HepG2 (cell line): ENCODE data around the gene PERP. TPM values are rescaled to one million over a fixed set of nuclear protein-coding genes. Genes with fewer than 3 reads are reported as not detected.
A peak's percentile ranks its signal among the peaks of the same experiment; 100 is the strongest.

Experiments used
- ARNT2 ChIP-seq: sonication (generic); formaldehyde crosslinking; IDR thresholded peaks from 2 replicates; pipeline ENCODE4 v1.8.0; 2022; ENCODE audit warnings: mild to moderate bottlenecking, low read depth, missing genetic modification reagents, moderate library complexity
- BHLHE40 ChIP-seq: IDR thresholded peaks from 2 replicates; pipeline ENCODE4 v1.6.1; 2011; ENCODE audit warnings: low read length, improper control_type of control experiment
- BRCA1 ChIP-seq: sonication (generic); formaldehyde crosslinking; IDR thresholded peaks from 2 replicates; pipeline ENCODE4 v1.4.0; 2020; ENCODE audit warnings: missing genetic modification reagents
- CREB1 ChIP-seq, 2 experiments: fragments of 450-650 bp in 1 of 2; IDR thresholded peaks; 2 replicates each; pipeline ENCODE4 v1.6.1; 2016 to 2017; ENCODE audit warnings: control low read depth in 1 of 2, mild to moderate bottlenecking in 1 of 2, missing compliant biosample characterization in 1 of 2, missing genetic modification characterization in 1 of 2
- DNMT3B ChIP-seq: conservative IDR thresholded peaks from 2 replicates; pipeline ENCODE4 v1.6.1; 2016; ENCODE audit warnings: missing biosample characterization, control low read depth
- KAT8 ChIP-seq: IDR thresholded peaks from 2 replicates; pipeline ENCODE4 v1.6.1; 2016; ENCODE audit warnings: missing genetic modification reagents, missing compliant biosample characterization
- MTF1 ChIP-seq: sonication (generic); formaldehyde crosslinking; IDR thresholded peaks from 2 replicates; pipeline ENCODE4 v1.5.0; 2020; ENCODE audit warnings: missing genetic modification reagents
- NR2F2 ChIP-seq: IDR thresholded peaks from 2 replicates; pipeline ENCODE4 v1.6.1; 2012; ENCODE audit warnings: low read depth, inconsistent platforms, borderline replicate concordance
- PCBP2 ChIP-seq: fragments of 200-400 bp; formaldehyde crosslinking; optimal IDR thresholded peaks from 2 replicates; pipeline ENCODE3; 2018; ENCODE audit warnings: low read length, low read depth; ENCODE audit not compliant: poor library complexity, severe bottlenecking
- REL ChIP-seq: sonication (generic); formaldehyde crosslinking; conservative IDR thresholded peaks from 2 replicates; pipeline ENCODE4 v1.8.0; 2022; ENCODE audit warnings: mild to moderate bottlenecking, missing genetic modification reagents, moderate library complexity
- RFXANK ChIP-seq: IDR thresholded peaks from 2 replicates; pipeline ENCODE4 v1.6.1; 2016
- SP1 ChIP-seq, 2 experiments: fragments of 450-650 bp in 1 of 2; sonication (generic) in 1 of 2; formaldehyde crosslinking in 1 of 2; IDR thresholded peaks; 2 replicates each; pipeline versions ENCODE4 v1.4.0 to v1.6.1; 2016 to 2020; ENCODE audit warnings: missing genetic modification reagents in 1 of 2
- ZFP62 ChIP-seq: sonication (generic); formaldehyde crosslinking; IDR thresholded peaks from 2 replicates; pipeline ENCODE4 v1.4.0; 2020; ENCODE audit warnings: missing genetic modification reagents
- ZKSCAN5 ChIP-seq: sonication (generic); formaldehyde crosslinking; IDR thresholded peaks from 2 replicates; pipeline ENCODE4 v1.5.1; 2020; ENCODE audit warnings: mild to moderate bottlenecking, missing genetic modification reagents
- ZMAT3 ChIP-seq: sonication (generic); formaldehyde crosslinking; conservative IDR thresholded peaks from 2 replicates; pipeline ENCODE4 v1.7.0; 2021; ENCODE audit warnings: missing genetic modification reagents
- ZNF124 ChIP-seq: sonication (generic); formaldehyde crosslinking; IDR thresholded peaks from 2 replicates; pipeline ENCODE4 v1.4.0; 2020; ENCODE audit warnings: missing genetic modification reagents
- ZNF619 ChIP-seq: sonication (generic); formaldehyde crosslinking; IDR thresholded peaks from 2 replicates; pipeline ENCODE4 v1.4.0; 2020; ENCODE audit warnings: mild to moderate bottlenecking, missing genetic modification reagents
- polyA plus RNA-seq, 8 experiments: library from polyadenylated mRNA; depleted of rRNA in 3 of 8; stranded (reverse) in 7 of 8; unstranded in 1 of 8; fragments of >200 nt; fragmentation: Illumina TruSeq in 4 of 8; extraction: Trizol in 4 of 8; gene quantifications; 2 replicates each; pipeline versions ENCODE4 v1.2.1 to v1.2.3, GENCODE V29; 2011 to 2016; ENCODE audit warnings: low read depth in 4 of 8, missing spikeins in 1 of 8, mixed read lengths in 1 of 8; ENCODE audit not compliant: insufficient read depth in 1 of 8
- total RNA-seq, 5 experiments: library from RNA; depleted of rRNA; stranded (reverse); fragments of >200 nt; fragmentation: Illumina TruSeq; extraction: Trizol; gene quantifications; 2 replicates each; pipeline ENCODE4 v1.2.3, GENCODE V29; 2016; ENCODE audit warnings: low read depth in 1 of 5
- TF ChIP-seq, protein P1 (sequence below): sonication (generic); formaldehyde crosslinking; IDR thresholded peaks from 2 replicates; pipeline ENCODE4 v1.4.0; 2020; ENCODE audit warnings: missing genetic modification reagents
- TF ChIP-seq, protein P2 (sequence below): sonication (generic); formaldehyde crosslinking; IDR thresholded peaks from 2 replicates; pipeline ENCODE4 v1.4.0; 2020; ENCODE audit warnings: mild to moderate bottlenecking, missing genetic modification reagents
- TF ChIP-seq, protein P3 (sequence below): sonication (generic); formaldehyde crosslinking; IDR thresholded peaks from 2 replicates; pipeline ENCODE4 v1.4.0; 2020; ENCODE audit warnings: missing genetic modification reagents
- TF ChIP-seq, protein P4 (sequence below): sonication (generic); formaldehyde crosslinking; IDR thresholded peaks from 2 replicates; pipeline ENCODE4 v1.5.1; 2020; ENCODE audit warnings: mild to moderate bottlenecking, missing genetic modification reagents
- TF ChIP-seq, protein P5 (sequence below), 2 experiments: sonication (generic) in 1 of 2; formaldehyde crosslinking in 1 of 2; IDR thresholded peaks; 2 replicates each; pipeline versions ENCODE4 v1.4.0 to v1.6.1; 2018 to 2020; ENCODE audit warnings: missing genetic modification reagents in 2 of 2, borderline replicate concordance in 1 of 2, low read depth in 1 of 2, mild to moderate bottlenecking in 1 of 2, missing biosample characterization in 1 of 2

Gene PERP
- total and polyA plus RNA-seq, 2 of the 13 experiments (the other 11 are each of a cell fraction or from before 2014, with no cell fraction given) = 26.0 to 53.0 TPM

DNA sequence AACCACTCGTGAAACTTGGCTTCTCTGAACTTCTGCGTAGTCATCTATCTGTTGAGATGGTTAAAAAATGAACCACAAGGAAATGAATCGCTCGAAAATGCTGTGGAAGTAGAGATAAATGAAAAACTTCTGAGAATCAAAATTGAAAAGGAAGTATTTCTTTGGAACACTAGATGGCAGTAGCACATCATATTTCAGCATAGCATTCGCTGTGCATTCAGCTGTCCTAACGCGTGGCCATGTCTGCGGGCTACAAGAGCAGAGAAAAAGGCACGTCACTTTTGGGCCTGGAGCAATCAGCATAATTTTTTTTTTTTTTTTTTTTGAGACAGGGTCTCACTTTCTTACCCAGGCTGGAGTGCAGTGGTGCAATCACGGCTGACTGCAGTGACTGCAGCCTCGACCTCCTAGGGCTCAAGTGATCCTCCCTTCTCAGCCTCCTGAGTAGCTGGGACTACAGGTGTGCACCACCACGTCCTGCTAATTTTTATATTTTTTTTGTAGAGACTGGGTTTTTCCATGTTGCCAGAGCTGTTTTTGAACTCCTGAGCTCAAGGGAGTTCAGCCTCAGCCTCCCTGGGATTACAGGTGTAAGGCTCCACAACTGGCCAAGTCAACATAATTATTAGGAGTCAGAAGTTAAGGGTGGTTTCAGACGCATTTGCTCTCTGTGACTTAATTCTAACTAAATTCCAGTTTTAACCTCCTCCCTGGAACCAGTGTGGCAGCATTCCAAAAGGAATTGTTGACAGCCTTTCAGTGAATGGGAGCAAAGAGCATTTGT is 8.8 kb upstream of the PERP start (continued):
- TF ChIP-seq ZNF619 (CRISPR knock-in tag) = no peak
- TF ChIP-seq NR2F2 = no peak
- TF ChIP-seq ARNT2 (CRISPR knock-in tag) = 0 out of 2 replicates have a peak, but pooled peaks have one; percentile 45
- no peak for TF ChIP-seq BRCA1 (CRISPR knock-in tag)
- TF ChIP-seq MTF1 (CRISPR knock-in tag) = no peak
- peak; percentile 75; the same call in 1 of the 2 replicates for TF ChIP-seq RFXANK (CRISPR knock-in tag)
- TF ChIP-seq DNMT3B = no peak
- no peak for TF ChIP-seq ZKSCAN5 (CRISPR knock-in tag)
- 0 out of 2 replicates have a peak, but pooled peaks have one; percentile 58 for TF ChIP-seq ZNF124 (CRISPR knock-in tag)
- TF ChIP-seq, protein P1, sequence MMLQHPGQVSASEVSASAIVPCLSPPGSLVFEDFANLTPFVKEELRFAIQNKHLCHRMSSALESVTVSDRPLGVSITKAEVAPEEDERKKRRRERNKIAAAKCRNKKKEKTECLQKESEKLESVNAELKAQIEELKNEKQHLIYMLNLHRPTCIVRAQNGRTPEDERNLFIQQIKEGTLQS (CRISPR knock-in tag) = no peak
- TF ChIP-seq, protein P2, sequence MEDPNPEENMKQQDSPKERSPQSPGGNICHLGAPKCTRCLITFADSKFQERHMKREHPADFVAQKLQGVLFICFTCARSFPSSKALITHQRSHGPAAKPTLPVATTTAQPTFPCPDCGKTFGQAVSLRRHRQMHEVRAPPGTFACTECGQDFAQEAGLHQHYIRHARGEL (CRISPR knock-in tag) = no peak
- TF ChIP-seq BHLHE40 = no peak
- TF ChIP-seq ZMAT3 (CRISPR knock-in tag) = peak; percentile 49; the same call in 1 of the 2 replicates
- no peak for TF ChIP-seq REL (CRISPR knock-in tag)
- TF ChIP-seq PCBP2 = no peak
- TF ChIP-seq, protein P3, sequence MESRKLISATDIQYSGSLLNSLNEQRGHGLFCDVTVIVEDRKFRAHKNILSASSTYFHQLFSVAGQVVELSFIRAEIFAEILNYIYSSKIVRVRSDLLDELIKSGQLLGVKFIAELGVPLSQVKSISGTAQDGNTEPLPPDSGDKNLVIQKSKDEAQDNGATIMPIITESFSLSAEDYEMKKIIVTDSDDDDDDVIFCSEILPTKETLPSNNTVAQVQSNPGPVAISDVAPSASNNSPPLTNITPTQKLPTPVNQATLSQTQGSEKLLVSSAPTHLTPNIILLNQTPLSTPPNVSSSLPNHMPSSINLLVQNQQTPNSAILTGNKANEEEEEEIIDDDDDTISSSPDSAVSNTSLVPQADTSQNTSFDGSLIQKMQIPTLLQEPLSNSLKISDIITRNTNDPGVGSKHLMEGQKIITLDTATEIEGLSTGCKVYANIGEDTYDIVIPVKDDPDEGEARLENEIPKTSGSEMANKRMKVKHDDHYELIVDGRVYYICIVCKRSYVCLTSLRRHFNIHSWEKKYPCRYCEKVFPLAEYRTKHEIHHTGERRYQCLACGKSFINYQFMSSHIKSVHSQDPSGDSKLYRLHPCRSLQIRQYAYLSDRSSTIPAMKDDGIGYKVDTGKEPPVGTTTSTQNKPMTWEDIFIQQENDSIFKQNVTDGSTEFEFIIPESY = no peak
- no peak for TF ChIP-seq ZFP62 (CRISPR knock-in tag)
- TF ChIP-seq, protein P4, sequence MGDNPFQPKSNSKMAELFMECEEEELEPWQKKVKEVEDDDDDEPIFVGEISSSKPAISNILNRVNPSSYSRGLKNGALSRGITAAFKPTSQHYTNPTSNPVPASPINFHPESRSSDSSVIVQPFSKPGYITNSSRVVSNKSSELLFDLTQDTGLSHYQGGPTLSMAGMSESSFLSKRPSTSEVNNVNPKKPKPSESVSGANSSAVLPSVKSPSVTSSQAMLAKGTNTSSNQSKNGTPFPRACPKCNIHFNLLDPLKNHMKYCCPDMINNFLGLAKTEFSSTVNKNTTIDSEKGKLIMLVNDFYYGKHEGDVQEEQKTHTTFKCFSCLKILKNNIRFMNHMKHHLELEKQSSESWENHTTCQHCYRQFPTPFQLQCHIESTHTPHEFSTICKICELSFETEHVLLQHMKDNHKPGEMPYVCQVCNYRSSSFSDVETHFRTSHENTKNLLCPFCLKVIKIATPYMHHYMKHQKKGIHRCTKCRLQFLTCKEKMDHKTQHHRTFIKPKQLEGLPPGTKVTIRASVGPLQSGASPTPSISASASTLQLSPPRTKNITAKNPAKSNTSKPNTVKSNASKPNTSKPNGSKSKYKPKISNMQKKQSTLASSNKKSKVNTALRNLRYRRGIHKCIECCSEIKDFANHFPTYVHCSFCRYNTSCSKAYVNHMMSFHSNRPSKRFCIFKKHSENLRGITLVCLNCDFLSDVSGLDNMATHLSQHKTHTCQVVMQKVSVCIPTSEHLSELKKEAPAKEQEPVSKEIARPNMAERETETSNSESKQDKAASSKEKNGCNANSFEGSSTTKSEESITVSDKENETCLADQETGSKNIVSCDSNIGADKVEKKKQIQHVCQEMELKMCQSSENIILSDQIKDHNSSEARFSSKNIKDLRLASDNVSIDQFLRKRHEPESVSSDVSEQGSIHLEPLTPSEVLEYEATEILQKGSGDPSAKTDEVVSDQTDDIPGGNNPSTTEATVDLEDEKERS (CRISPR knock-in tag) = peak; percentile 73
- TF ChIP-seq KAT8 (CRISPR knock-in tag) = peak; percentile 41; the same call in 1 of the 2 replicates
- no peak for TF ChIP-seq SP1 (IDR thresholded peaks at IDR 0.05)
- TF ChIP-seq SP1 (CRISPR knock-in tag; IDR thresholded peaks at IDR 0.05) = no peak
- TF ChIP-seq, protein P5, sequence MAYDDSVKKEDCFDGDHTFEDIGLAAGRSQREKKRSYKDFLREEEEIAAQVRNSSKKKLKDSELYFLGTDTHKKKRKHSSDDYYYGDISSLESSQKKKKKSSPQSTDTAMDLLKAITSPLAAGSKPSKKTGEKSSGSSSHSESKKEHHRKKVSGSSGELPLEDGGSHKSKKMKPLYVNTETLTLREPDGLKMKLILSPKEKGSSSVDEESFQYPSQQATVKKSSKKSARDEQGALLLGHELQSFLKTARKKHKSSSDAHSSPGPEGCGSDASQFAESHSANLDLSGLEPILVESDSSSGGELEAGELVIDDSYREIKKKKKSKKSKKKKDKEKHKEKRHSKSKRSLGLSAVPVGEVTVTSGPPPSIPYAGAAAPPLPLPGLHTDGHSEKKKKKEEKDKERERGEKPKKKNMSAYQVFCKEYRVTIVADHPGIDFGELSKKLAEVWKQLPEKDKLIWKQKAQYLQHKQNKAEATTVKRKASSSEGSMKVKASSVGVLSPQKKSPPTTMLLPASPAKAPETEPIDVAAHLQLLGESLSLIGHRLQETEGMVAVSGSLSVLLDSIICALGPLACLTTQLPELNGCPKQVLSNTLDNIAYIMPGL (CRISPR knock-in tag; IDR thresholded peaks at IDR 0.05; ENCODE audit: borderline replicate concordance in 1 of 2, low read depth in 1 of 2) = peak; percentile 45 to 79; a peak in 2 of 4 replicates
- 0 out of 2 replicates have a peak, but pooled peaks have one; percentile 40 for TF ChIP-seq CREB1 (IDR thresholded peaks at IDR 0.05)
- TF ChIP-seq CREB1 (CRISPR knock-in tag; IDR thresholded peaks at IDR 0.05) = no peak
